ENCODE results near the gene LUC7L. TPM values are rescaled to one million over a fixed set of nuclear protein-coding genes. Genes with fewer than 3 reads are reported as not detected.
"Not testable (repeated sequence)": the region's sequence is repeated elsewhere in the genome, so short reads cannot be mapped to it uniquely, and the experiment has no call there.

LUC7L gene
- total RNA-seq, 1 experiment from 2014 or later, result 79.3 TPM

DNA sequence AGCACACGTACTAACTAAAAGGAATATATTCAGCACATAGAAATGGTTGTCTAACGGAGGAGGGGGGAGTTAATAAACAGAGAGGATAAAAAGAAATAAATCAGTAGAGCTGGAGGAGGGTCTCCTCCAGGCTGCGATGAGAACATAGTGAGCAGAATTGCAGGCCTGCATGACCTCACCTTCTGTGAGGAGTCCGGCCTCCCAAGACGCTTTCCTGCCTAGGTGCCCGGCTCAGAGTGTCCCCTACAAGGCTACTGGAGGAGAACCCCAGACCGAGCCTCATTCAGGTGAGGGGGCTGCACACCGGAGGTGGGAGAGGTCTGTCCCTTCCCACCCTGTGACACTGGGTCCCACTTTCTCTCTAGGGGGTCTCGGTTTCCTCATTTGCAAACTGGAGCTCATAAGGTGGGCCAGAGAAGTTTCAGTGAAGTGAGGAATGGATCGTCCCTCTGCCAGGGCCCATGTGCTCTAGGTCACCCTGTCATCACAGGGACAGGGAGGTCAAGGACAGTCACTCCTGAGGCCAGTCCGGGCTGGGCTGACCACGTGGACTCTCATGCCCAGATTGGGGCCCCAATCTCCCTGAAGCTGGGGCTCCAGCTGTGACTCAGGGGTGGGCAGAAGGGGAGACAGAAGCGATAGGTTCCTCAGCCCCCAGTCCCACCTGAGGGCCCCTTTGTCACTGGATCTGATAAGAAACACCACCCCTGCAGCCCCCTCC, 66.8 kb downstream of the LUC7L start:
- intact Hi-C loops (cut with micrococcal nuclease; ENCODE audit: unreplicated experiment), result no loop called here
- no peaks in the 10 kb centered on the region for H3K9me3 Mint-ChIP-seq (ENCODE audit: low read depth, unreplicated experiment)
- no peaks in the 10 kb centered on the region for H3K36me3 Mint-ChIP-seq (ENCODE audit: insufficient read depth, unreplicated experiment)
- CTCF ChIA-PET, result no interaction called here
- no peaks in the 10 kb centered on the region for H3K4me1 Mint-ChIP-seq (ENCODE audit: low read depth, unreplicated experiment)
- no TSS peak for BruUV-seq (replicated peaks)
- DNase-seq, result no peak
- H3K4me3 Mint-ChIP-seq (ENCODE audit: low read depth, unreplicated experiment), result no peak overlapping the region
- TF ChIP-seq, protein P1, sequence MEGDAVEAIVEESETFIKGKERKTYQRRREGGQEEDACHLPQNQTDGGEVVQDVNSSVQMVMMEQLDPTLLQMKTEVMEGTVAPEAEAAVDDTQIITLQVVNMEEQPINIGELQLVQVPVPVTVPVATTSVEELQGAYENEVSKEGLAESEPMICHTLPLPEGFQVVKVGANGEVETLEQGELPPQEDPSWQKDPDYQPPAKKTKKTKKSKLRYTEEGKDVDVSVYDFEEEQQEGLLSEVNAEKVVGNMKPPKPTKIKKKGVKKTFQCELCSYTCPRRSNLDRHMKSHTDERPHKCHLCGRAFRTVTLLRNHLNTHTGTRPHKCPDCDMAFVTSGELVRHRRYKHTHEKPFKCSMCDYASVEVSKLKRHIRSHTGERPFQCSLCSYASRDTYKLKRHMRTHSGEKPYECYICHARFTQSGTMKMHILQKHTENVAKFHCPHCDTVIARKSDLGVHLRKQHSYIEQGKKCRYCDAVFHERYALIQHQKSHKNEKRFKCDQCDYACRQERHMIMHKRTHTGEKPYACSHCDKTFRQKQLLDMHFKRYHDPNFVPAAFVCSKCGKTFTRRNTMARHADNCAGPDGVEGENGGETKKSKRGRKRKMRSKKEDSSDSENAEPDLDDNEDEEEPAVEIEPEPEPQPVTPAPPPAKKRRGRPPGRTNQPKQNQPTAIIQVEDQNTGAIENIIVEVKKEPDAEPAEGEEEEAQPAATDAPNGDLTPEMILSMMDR (IDR thresholded peaks at IDR 0.05; ENCODE audit: unreplicated experiment), result no peak
- H3K27me3 Mint-ChIP-seq (ENCODE audit: unreplicated experiment), result peaks cover 75% of the 10 kb centered on the region
- no peak overlapping the region for H3K27ac Mint-ChIP-seq (ENCODE audit: unreplicated experiment)

DNA sequence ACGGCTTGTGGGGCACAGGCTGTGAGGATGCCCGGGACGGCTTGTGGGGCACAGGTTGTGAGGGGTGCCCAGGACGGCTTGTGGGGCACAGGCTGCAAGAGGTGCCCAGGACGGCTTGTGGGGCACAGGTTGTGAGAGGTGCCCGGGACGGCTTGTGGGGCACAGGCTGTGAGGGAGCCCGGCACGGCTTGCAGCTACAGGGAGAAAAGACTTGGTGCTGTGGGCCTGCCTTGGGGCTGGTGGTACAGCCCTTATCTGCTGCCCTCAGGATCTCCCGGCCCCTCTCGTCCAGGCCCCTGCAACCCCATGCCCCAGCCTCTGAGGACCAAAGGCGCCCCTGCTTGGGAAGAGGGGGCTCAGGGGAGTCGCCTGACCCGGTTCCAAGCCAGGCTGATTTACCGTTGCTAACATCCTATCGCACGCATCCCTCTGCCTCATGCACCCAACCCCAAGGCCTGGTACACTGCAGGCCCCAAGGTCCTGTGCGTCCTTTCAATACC, 68.5 kb downstream of the LUC7L start:
- TF ChIP-seq, protein P1 (IDR thresholded peaks at IDR 0.05; ENCODE audit: unreplicated experiment), result no peak
- Mint-ChIP-seq H3K27me3 (ENCODE audit: unreplicated experiment) (peaks cover 64% of the 10 kb centered on the region), H3K36me3 (ENCODE audit: insufficient read depth, unreplicated experiment) (no peaks in the 10 kb centered on the region), H3K4me1 (ENCODE audit: low read depth, unreplicated experiment) (no peaks in the 10 kb centered on the region), H3K4me3 (ENCODE audit: low read depth, unreplicated experiment) (no peak overlapping the region), H3K27ac (ENCODE audit: unreplicated experiment) (no peak overlapping the region), H3K9me3 (ENCODE audit: low read depth, unreplicated experiment) (no peaks in the 10 kb centered on the region)
- CTCF ChIA-PET, result no interaction called here
- no peak for DNase-seq
- intact Hi-C loops (cut with micrococcal nuclease; ENCODE audit: unreplicated experiment), result no loop called here
- BruUV-seq (replicated peaks), result no TSS peak

DNA sequence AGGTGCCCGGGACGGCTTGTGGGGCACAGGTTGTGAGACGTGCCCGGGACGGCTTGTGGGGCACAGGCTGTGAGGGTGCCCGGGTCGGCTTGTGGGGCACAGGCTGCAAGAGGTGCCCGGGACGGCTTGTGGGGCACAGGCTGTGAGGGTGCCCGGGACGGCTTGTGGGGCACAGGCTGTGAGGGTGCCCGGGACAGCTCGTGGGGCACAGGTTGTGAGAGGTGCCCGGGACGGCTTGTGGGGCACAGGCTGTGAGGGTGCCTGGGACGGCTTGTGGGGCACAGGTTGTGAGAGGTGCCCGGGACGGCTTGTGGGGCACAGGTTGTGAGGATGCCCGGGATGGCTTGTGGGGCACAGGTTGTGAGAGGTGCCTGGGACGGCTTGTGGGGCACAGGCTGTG, 69.0 kb downstream of the LUC7L start:
- H3K27me3 Mint-ChIP-seq (ENCODE audit: unreplicated experiment), result peaks cover 61% of the 10 kb centered on the region
- BruUV-seq (replicated peaks); H3K9me3 Mint-ChIP-seq (ENCODE audit: low read depth, unreplicated experiment); H3K36me3 Mint-ChIP-seq (ENCODE audit: insufficient read depth, unreplicated experiment); H3K27ac Mint-ChIP-seq (ENCODE audit: unreplicated experiment); DNase-seq; intact Hi-C loops (cut with micrococcal nuclease; ENCODE audit: unreplicated experiment); H3K4me1 Mint-ChIP-seq (ENCODE audit: low read depth, unreplicated experiment); H3K4me3 Mint-ChIP-seq (ENCODE audit: low read depth, unreplicated experiment): not testable (repeated sequence)
- CTCF ChIA-PET, result interaction anchor here (1.0 kb wide), 1 partner anchor 8 kb away, joined by 3 read pairs; no protein-coding TSS in a partner anchor

DNA sequence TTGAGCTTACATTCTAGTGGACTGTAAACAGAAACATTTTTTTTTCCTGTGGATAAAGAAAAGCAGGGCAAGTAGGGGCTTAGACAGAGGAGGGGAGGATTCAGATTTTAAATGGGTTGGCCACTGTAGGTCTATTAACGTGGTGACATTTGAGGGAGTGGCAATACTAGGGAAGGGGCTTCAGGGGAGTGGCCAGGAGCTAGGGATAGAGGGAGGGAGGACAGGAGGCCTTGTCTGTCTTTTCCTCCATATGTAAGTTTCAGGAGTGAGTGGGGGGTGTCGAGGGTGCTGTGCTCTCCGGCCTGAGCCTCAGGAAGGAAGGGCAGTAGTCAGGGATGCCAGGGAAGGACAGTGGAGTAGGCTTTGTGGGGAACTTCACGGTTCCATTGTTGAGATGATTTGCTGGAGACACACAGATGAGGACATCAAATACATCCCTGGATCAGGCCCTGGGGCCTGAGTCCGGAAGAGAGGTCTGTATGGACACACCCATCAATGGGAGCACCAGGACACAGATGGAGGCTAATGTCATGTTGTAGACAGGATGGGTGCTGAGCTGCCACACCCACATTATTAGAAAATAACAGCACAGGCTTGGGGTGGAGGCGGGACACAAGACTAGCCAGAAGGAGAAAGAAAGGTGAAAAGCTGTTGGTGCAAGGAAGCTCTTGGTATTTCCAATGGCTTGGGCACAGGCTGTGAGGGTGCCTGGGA, 70.0 kb downstream of the LUC7L start:
- CTCF ChIA-PET, result interaction anchor here (0.8 to 1.0 kb wide), 2 partner anchors 9 to 1570 kb away, joined by 3 read pairs; no protein-coding TSS in a partner anchor
- peaks cover 69% of the 10 kb centered on the region for H3K27me3 Mint-ChIP-seq (ENCODE audit: unreplicated experiment)

More for the DNA sequence above, 70.0 kb downstream of the LUC7L start:
- no peak overlapping the region for H3K4me3 Mint-ChIP-seq (ENCODE audit: low read depth, unreplicated experiment)
- no TSS peak for BruUV-seq (replicated peaks)
- H3K36me3 Mint-ChIP-seq (ENCODE audit: insufficient read depth, unreplicated experiment), result peaks cover 7% of the 10 kb centered on the region
- no peaks in the 10 kb centered on the region for H3K9me3 Mint-ChIP-seq (ENCODE audit: low read depth, unreplicated experiment)
- H3K27ac Mint-ChIP-seq (ENCODE audit: unreplicated experiment), result no peak overlapping the region
- intact Hi-C loops (cut with micrococcal nuclease; ENCODE audit: unreplicated experiment), result no loop called here
- H3K4me1 Mint-ChIP-seq (ENCODE audit: low read depth, unreplicated experiment), result no peaks in the 10 kb centered on the region
- no peak for DNase-seq
- TF ChIP-seq, protein P1 (IDR thresholded peaks at IDR 0.05; ENCODE audit: unreplicated experiment), result no peak

Data from Calu3 (cell line).